GM23338 (cell line): ENCODE measurements around the gene C4BPB. TPM values are rescaled to one million over a fixed set of nuclear protein-coding genes. Genes with fewer than 3 reads are reported as not detected.

ENCODE experiments used
- ATAC-seq: fragments of 200-7000 bp; cut with Tn5 transposase; 3 replicates; pipeline ENCODE4 v1.9.1; 2020
- DNase-seq: peaks from one replicate; pipeline ENCODE4 v3.0.0-alpha.2; 2015; ENCODE audit warnings: low spot score
- H2AFZ ChIP-seq: fragments of 200-600 bp; sonication (generic); 2 replicates; pipeline ENCODE4 v1.8.0; 2016; ENCODE audit warnings: antibody characterized with exemption, mild to moderate bottlenecking, moderate library complexity
- H3F3A ChIP-seq: fragments of 200-600 bp; sonication (generic); replicated peaks from 2 replicates; pipeline ENCODE4 v1.8.0; 2017; ENCODE audit warnings: antibody characterized with exemption, mixed run types, low read depth
- H3K27ac ChIP-seq: fragments of 200-600 bp; sonication (generic); 2 replicates; pipeline ENCODE4 v1.6.1; 2016; ENCODE audit warnings: low read depth
- H3K27me3 ChIP-seq: fragments of 200-600 bp; sonication (generic); 2 replicates; pipeline ENCODE4 v1.8.0; 2016; ENCODE audit warnings: mild to moderate bottlenecking, mixed run types, moderate library complexity; ENCODE audit not compliant: insufficient read depth
- H3K36me3 ChIP-seq: fragments of 200-600 bp; sonication (generic); 2 replicates; pipeline ENCODE4 v1.8.0; 2016; ENCODE audit warnings: mild to moderate bottlenecking; ENCODE audit not compliant: insufficient read depth
- H3K4me1 ChIP-seq: fragments of 200-600 bp; sonication (generic); 2 replicates; pipeline ENCODE4 v1.8.0; 2016; ENCODE audit warnings: mild to moderate bottlenecking, moderate library complexity; ENCODE audit not compliant: insufficient read depth
- H3K4me2 ChIP-seq: fragments of 200-600 bp; sonication (generic); 2 replicates; pipeline ENCODE4 v1.7.1; 2017; ENCODE audit warnings: mixed run types
- H3K4me3 ChIP-seq: fragments of 200-600 bp; sonication (generic); 2 replicates; pipeline ENCODE4 v1.6.1; 2016; ENCODE audit warnings: mixed run types
- H3K79me2 ChIP-seq: fragments of 200-600 bp; sonication (generic); replicated peaks from 2 replicates; pipeline ENCODE4 v1.8.0; 2017; ENCODE audit warnings: mild to moderate bottlenecking; ENCODE audit not compliant: insufficient read depth
- H3K9me2 ChIP-seq: fragments of 200-600 bp; sonication (generic); 2 replicates; pipeline ENCODE4 v1.8.0; 2017; ENCODE audit not compliant: insufficient read depth
- H4K20me1 ChIP-seq: fragments of 200-600 bp; sonication (generic); replicated peaks from 2 replicates; pipeline ENCODE4 v1.8.0; 2017; ENCODE audit warnings: mild to moderate bottlenecking; ENCODE audit not compliant: insufficient read depth
- H3K27ac Mint-ChIP-seq: 2 replicates; pipeline ENCODE4 v1.8.0; 2020; ENCODE audit warnings: inconsistent platforms, mild to moderate bottlenecking, moderate library complexity, mixed read lengths
- H3K27me3 Mint-ChIP-seq: 3 replicates; pipeline ENCODE4 v1.8.0; 2022; ENCODE audit warnings: low read depth, mild to moderate bottlenecking, moderate library complexity, mixed read lengths, inconsistent platforms; ENCODE audit not compliant: insufficient read depth, poor library complexity
- H3K36me3 Mint-ChIP-seq: 3 replicates; pipeline ENCODE4 v1.8.0; 2021; ENCODE audit warnings: low read depth, mild to moderate bottlenecking, inconsistent platforms, moderate library complexity, mixed read lengths
- H3K4me1 Mint-ChIP-seq: 3 replicates; pipeline ENCODE4 v1.8.0; 2020; ENCODE audit warnings: mild to moderate bottlenecking, inconsistent platforms, mixed read lengths
- H3K4me3 Mint-ChIP-seq: 3 replicates; pipeline ENCODE4 v1.8.0; 2021; ENCODE audit warnings: moderate library complexity, mild to moderate bottlenecking, inconsistent platforms, mixed read lengths
- H3K9me3 Mint-ChIP-seq: 3 replicates; pipeline ENCODE4 v1.8.0; 2020; ENCODE audit warnings: moderate library complexity, mild to moderate bottlenecking, inconsistent platforms, mixed read lengths
- CREB1 ChIP-seq: fragments of 250-450 bp; sonication (Bioruptor Pico); IDR thresholded peaks from 2 replicates; pipeline ENCODE4 v1.5.0; 2020; ENCODE audit warnings: low read depth, mild to moderate bottlenecking, moderate library complexity
- EZH2phosphoT487 ChIP-seq: fragments of 200-600 bp; sonication (generic); IDR thresholded peaks from one replicate; pipeline ENCODE4 v1.8.1; 2018; ENCODE audit warnings: antibody characterized with exemption; ENCODE audit not compliant: unreplicated experiment
- POLR2AphosphoS5 ChIP-seq: IDR thresholded peaks from 2 replicates; pipeline ENCODE4 v1.6.1; 2016; ENCODE audit warnings: antibody characterized with exemption, low read depth
- STAT1 ChIP-seq: IDR thresholded peaks from one replicate; pipeline ENCODE4 v1.6.1; 2016; ENCODE audit warnings: antibody characterized with exemption; ENCODE audit not compliant: unreplicated experiment
- ZNF331 ChIP-seq: fragments of 250-450 bp; sonication (Bioruptor Pico); IDR thresholded peaks from 2 replicates; pipeline ENCODE4 v1.5.0; 2020; ENCODE audit warnings: low read depth, mild to moderate bottlenecking, moderate library complexity
- polyA plus RNA-seq: library from polyadenylated mRNA; unstranded; fragments of >200 nt; fragmentation: Nextera tagmentation; extraction: Ambion mirVana; gene quantifications from 2 replicates; pipeline ENCODE4 v1.2.1, GENCODE V29; 2016
- total RNA-seq: library from RNA; depleted of rRNA; stranded (reverse); fragments of >200 nt; shearing (Covaris generic); gene quantifications from 2 replicates; pipeline ENCODE4 v1.2.3, GENCODE V29; 2014
- TF ChIP-seq, protein P1 (sequence below): IDR thresholded peaks from 2 replicates; pipeline ENCODE4 v1.6.1; 2016; ENCODE audit warnings: antibody characterized with exemption
- TF ChIP-seq, protein P2 (sequence below): fragments of 250-450 bp; sonication (Bioruptor Pico); IDR thresholded peaks from 2 replicates; pipeline ENCODE4 v1.5.0; 2020; ENCODE audit warnings: mild to moderate bottlenecking, moderate library complexity
- TF ChIP-seq, protein P3 (sequence below), 2 experiments: fragments of 200-600 bp in 1 of 2; sonication (generic) in 1 of 2; conservative IDR thresholded peaks; 2 replicates each; pipeline versions ENCODE4 v1.5.1 to v1.6.1; 2016 to 2017; ENCODE audit warnings: antibody characterized with exemption in 2 of 2, low read depth in 2 of 2, mild to moderate bottlenecking in 2 of 2, moderate library complexity in 1 of 2

The C4BPB gene
- total and polyA plus RNA-seq, 2 experiments from 2014 or later, result not detected

DNA sequence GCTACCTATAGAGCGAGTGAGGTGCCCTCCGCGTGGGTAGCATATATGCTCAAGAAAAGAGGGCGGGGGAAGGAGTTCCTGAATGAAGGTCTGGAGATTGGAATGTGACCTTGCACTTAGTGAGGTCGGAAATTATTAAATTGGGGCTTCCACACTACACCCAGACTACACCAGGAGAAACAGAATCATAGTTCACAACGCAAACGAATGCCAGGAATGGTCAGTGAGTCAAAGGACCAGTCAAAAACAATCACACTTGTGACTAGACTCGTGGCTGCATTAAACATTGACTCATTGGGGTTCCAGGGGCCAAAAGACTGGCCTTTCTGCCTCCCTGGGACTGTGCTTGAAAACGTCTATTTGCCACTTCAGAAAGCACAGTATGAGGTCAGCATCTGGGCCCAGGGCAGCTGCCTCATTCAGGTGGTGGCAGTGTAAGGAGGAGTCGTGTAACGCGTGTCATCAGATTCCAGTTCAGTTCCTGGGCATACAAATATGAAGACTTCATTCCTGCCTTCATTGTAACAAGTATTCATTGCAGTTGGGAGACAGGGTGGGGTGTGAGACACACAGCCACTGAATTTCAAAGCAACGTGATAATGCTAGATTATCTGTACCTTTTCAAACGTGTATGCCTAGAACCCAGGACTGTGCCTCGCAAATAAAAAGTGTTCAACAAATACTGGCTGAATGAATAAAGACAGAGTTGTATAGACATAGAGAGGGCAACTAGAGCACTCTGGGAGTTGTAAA lies 37.3 kb upstream of the C4BPB start, which contains the start of gene YOD1:
Gene YOD1 (minus strand): TSS at position 18 of the 753 bp plus-strand sequence. CDS start 178 bp downstream, outside the sequence.
- Mint-ChIP-seq H3K4me3 (peak within 1 kb of the TSS; percentile 99), H3K4me1 (peaks cover 39% of the 10 kb centered on the region), H3K36me3 (peaks cover 28% of the 10 kb centered on the region), H3K9me3 (no peaks in the 10 kb centered on the region; the same call in 2 of the 3 replicates), H3K27me3 (peaks cover 5% of the 10 kb centered on the region), H3K27ac (peak within 1 kb of the TSS; percentile 99)
- peaks cover 9% of the 10 kb centered on the region; the same call in 1 of the 2 replicates for H3K36me3 ChIP-seq
- peaks cover 16% of the 10 kb centered on the region; the same call in 1 of the 2 replicates for H3K4me1 ChIP-seq
- H3K4me3 ChIP-seq, result peak within 1 kb of the TSS; percentile 72
- H3F3A ChIP-seq, result no peaks in the 10 kb centered on the region
- no peaks in the 10 kb centered on the region for H3K9me2 ChIP-seq
- peak within 1 kb of the TSS; percentile 95 for H3K27ac ChIP-seq
- H2AFZ ChIP-seq, result peak within 1 kb of the TSS; percentile 83
- peaks cover 6% of the 10 kb centered on the region; the same call in 1 of the 2 replicates for H4K20me1 ChIP-seq
- ATAC-seq (no peak), DNase-seq (peak; percentile 33)
- TF ChIP-seq EZH2phosphoT487, result no peak
- TF ChIP-seq, protein P1, sequence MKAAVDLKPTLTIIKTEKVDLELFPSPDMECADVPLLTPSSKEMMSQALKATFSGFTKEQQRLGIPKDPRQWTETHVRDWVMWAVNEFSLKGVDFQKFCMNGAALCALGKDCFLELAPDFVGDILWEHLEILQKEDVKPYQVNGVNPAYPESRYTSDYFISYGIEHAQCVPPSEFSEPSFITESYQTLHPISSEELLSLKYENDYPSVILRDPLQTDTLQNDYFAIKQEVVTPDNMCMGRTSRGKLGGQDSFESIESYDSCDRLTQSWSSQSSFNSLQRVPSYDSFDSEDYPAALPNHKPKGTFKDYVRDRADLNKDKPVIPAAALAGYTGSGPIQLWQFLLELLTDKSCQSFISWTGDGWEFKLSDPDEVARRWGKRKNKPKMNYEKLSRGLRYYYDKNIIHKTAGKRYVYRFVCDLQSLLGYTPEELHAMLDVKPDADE, result no peak
- peaks cover 42% of the 10 kb centered on the region for H3K79me2 ChIP-seq
- peak within 1 kb of the TSS; percentile 80 for H3K4me2 ChIP-seq
- no peaks in the 10 kb centered on the region for H3K27me3 ChIP-seq

DNA sequence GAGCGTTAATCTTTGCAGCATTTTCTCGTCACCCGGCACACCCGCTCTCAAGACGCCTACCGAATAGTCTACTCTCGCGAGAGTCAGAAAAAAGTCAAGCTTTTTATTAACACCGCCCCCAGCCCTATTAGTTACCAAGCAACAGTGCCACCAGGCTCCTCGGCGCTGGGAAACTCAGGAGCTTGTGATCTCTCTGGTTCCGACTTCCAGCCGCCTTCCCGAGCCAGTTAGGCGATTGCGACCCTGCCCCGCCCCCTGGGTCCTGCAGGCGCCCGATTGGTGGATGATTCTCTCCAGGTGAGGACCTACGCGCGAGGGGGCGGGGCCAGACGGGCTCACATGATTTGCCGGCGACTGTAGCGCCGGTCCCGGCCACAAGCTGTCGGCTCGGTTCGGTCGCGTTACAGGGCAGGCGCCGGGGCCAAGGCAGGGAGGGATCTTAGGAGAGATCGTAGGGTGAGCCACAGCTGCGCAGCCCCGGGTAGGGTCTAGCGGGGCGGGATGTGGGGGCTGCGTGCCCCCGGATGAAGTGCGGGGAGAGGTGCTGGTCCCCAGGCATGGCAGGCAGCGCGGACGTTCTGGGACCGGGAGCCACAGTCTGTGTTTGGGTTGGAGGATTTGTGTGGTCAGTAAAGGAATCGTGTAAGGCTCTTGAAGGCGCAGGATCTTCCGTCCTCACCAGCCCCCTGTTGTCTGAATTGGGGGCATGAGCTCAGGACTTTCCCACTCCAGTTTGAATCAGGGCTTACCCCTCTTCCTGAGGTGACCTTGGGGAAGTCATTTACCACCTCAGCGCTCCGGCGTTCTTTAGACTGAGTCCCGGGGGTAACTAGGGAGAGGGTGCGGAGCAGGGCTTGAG lies 35.5 kb upstream of the C4BPB start, which contains the start of gene PFKFB2:
Gene PFKFB2 (plus strand): TSS at position 365 of the 859 bp plus-strand sequence. CDS start 1,443 bp downstream, outside the sequence.
- Histone ChIP-seq H3K9me2 (no peaks in the 10 kb centered on the region), H3K27ac (peak within 1 kb of the TSS; percentile 93), H2AFZ (peak within 1 kb of the TSS; percentile 67), H3K4me1 (peaks cover 11% of the 10 kb centered on the region; the same call in 1 of the 2 replicates), H3K4me2 (peak within 1 kb of the TSS; percentile 81), H3K36me3 (peaks cover 6% of the 10 kb centered on the region; the same call in 1 of the 2 replicates), H3F3A (no peaks in the 10 kb centered on the region), H3K79me2 (peaks cover 24% of the 10 kb centered on the region), H3K27me3 (no peaks in the 10 kb centered on the region), H4K20me1 (no peaks in the 10 kb centered on the region; the same call in 1 of the 2 replicates), H3K4me3 (peak within 1 kb of the TSS; percentile 72)
- H3K9me3 Mint-ChIP-seq, result no peaks in the 10 kb centered on the region; the same call in 2 of the 3 replicates
- peaks cover 5% of the 10 kb centered on the region for H3K27me3 Mint-ChIP-seq
- peaks cover 15% of the 10 kb centered on the region for H3K36me3 Mint-ChIP-seq
- ATAC-seq, result peak; percentile 83
- peak within 1 kb of the TSS; percentile 99 for H3K27ac Mint-ChIP-seq
- H3K4me1 Mint-ChIP-seq, result peaks cover 32% of the 10 kb centered on the region
- no peak for TF ChIP-seq STAT1
- TF ChIP-seq POLR2AphosphoS5, result peak; percentile 97
- TF ChIP-seq, protein P2, sequence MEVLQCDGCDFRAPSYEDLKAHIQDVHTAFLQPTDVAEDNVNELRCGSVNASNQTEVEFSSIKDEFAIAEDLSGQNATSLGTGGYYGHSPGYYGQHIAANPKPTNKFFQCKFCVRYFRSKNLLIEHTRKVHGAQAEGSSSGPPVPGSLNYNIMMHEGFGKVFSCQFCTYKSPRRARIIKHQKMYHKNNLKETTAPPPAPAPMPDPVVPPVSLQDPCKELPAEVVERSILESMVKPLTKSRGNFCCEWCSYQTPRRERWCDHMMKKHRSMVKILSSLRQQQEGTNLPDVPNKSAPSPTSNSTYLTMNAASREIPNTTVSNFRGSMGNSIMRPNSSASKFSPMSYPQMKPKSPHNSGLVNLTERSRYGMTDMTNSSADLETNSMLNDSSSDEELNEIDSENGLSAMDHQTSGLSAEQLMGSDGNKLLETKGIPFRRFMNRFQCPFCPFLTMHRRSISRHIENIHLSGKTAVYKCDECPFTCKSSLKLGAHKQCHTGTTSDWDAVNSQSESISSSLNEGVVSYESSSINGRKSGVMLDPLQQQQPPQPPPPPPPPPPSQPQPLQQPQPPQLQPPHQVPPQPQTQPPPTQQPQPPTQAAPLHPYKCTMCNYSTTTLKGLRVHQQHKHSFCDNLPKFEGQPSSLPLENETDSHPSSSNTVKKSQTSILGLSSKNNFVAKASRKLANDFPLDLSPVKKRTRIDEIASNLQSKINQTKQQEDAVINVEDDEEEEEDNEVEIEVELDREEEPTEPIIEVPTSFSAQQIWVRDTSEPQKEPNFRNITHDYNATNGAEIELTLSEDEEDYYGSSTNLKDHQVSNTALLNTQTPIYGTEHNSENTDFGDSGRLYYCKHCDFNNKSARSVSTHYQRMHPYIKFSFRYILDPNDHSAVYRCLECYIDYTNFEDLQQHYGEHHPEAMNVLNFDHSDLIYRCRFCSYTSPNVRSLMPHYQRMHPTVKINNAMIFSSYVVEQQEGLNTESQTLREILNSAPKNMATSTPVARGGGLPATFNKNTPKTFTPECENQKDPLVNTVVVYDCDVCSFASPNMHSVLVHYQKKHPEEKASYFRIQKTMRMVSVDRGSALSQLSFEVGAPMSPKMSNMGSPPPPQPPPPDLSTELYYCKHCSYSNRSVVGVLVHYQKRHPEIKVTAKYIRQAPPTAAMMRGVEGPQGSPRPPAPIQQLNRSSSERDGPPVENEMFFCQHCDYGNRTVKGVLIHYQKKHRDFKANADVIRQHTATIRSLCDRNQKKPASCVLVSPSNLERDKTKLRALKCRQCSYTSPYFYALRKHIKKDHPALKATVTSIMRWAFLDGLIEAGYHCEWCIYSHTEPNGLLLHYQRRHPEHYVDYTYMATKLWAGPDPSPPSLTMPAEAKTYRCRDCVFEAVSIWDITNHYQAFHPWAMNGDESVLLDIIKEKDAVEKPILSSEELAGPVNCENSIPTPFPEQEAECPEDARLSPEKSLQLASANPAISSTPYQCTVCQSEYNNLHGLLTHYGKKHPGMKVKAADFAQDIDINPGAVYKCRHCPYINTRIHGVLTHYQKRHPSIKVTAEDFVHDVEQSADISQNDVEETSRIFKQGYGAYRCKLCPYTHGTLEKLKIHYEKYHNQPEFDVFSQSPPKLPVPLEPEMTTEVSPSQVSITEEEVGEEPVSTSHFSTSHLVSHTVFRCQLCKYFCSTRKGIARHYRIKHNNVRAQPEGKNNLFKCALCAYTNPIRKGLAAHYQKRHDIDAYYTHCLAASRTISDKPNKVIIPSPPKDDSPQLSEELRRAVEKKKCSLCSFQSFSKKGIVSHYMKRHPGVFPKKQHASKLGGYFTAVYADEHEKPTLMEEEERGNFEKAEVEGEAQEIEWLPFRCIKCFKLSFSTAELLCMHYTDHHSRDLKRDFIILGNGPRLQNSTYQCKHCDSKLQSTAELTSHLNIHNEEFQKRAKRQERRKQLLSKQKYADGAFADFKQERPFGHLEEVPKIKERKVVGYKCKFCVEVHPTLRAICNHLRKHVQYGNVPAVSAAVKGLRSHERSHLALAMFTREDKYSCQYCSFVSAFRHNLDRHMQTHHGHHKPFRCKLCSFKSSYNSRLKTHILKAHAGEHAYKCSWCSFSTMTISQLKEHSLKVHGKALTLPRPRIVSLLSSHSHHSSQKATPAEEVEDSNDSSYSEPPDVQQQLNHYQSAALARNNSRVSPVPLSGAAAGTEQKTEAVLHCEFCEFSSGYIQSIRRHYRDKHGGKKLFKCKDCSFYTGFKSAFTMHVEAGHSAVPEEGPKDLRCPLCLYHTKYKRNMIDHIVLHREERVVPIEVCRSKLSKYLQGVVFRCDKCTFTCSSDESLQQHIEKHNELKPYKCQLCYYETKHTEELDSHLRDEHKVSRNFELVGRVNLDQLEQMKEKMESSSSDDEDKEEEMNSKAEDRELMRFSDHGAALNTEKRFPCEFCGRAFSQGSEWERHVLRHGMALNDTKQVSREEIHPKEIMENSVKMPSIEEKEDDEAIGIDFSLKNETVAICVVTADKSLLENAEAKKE (CRISPR knock-in tag), result no peak
- peak; percentile 72 for TF ChIP-seq CREB1 (CRISPR knock-in tag)
- no peak for TF ChIP-seq ZNF331 (CRISPR knock-in tag)
- TF ChIP-seq, protein P3, sequence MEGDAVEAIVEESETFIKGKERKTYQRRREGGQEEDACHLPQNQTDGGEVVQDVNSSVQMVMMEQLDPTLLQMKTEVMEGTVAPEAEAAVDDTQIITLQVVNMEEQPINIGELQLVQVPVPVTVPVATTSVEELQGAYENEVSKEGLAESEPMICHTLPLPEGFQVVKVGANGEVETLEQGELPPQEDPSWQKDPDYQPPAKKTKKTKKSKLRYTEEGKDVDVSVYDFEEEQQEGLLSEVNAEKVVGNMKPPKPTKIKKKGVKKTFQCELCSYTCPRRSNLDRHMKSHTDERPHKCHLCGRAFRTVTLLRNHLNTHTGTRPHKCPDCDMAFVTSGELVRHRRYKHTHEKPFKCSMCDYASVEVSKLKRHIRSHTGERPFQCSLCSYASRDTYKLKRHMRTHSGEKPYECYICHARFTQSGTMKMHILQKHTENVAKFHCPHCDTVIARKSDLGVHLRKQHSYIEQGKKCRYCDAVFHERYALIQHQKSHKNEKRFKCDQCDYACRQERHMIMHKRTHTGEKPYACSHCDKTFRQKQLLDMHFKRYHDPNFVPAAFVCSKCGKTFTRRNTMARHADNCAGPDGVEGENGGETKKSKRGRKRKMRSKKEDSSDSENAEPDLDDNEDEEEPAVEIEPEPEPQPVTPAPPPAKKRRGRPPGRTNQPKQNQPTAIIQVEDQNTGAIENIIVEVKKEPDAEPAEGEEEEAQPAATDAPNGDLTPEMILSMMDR (conservative IDR thresholded peaks at IDR 0.05; ENCODE audit: low read depth in 2 of 2), result peak in 1 of 2 experiments; percentile 9; a peak in 1 of 4 replicates
- H3K4me3 Mint-ChIP-seq, result peak within 1 kb of the TSS; percentile 99
- peak; percentile 100 for DNase-seq
